Measurements from ENCODE around the gene BCL2L15.

The BCL2L15 gene

DNA sequence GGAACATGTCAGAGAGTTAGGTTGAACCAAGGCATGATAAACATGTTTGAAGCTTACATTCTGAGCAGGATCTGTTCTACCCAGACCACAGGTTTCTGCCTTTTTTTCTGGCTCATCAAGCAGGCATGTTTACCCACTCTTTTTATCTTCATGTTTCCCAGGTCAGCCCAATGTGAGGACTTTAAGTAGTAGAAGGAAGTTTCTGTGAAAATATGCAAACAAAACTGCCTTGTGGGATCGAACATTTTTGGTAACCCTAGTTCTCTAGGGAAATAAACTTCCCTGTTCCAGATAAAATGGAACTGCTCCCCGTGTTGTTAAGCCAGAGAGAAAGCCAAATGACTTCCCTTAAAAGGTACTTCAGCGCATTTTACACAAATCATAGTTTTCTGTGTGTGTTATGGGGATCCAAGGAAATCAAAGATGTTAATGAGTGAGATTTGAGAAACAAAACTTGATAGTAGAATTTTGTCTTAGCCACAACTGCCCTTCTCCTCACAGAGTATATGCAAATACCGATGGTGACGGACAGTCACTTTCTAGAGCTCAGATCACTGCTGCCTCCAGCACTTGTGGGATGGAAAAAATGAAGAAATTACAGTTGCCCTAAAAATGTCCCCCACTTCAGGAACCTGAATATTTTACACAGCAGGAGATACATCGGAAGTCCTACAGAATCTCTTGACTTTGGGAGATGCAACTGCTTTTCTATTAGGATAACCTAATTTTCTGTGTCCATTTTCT is 41.0 kb upstream of the BCL2L15 start:
- Histone ChIP-seq H3K4me3 (ENCODE audit: low read depth, low read length) (peak overlapping the region; percentile 99), H3K27ac (ENCODE audit: low read depth, low read length) (no peak overlapping the region), H3K4me1 (ENCODE audit: control insufficient read depth, insufficient read depth, low read length) (peaks cover 16% of the 10 kb centered on the region), H3K36me3 (ENCODE audit: control insufficient read depth, insufficient read depth, low read length) (no peaks in the 10 kb centered on the region), H3K9ac (ENCODE audit: low read length) (peak overlapping the region; percentile 78), H3K9me3 (ENCODE audit: control insufficient read depth, insufficient read depth, low read depth, low read length) (no peaks in the 10 kb centered on the region), H3K27me3 (ENCODE audit: control insufficient read depth, insufficient read depth, low read length) (no peaks in the 10 kb centered on the region)

DNA sequence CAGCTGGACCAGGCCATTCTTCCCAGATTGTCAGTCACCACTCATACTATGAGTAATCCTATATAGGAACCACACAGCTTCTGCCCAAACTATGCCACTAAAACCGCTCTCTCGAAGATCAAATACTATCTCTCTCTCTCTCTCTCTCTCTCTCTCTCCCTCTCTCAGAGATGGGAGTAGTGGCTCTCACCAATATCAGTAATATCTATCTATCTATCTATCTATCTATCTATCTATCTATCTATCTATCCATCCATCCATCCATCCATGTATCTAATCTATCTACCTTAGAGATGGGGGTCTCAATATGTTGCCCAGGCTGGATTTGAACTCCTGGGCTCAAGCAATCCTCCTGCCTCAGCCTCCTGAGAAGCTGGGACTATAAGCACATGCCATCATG is 37.1 kb upstream of the BCL2L15 start:
- H3K27me3 ChIP-seq (ENCODE audit: control insufficient read depth, insufficient read depth, low read length), result no peaks in the 10 kb centered on the region
- H3K9ac ChIP-seq (ENCODE audit: low read length), result no peak overlapping the region
- H3K27ac ChIP-seq (ENCODE audit: low read depth, low read length), result no peak overlapping the region
- H3K4me3 ChIP-seq (ENCODE audit: low read depth, low read length), result no peak overlapping the region
- no peaks in the 10 kb centered on the region for H3K9me3 ChIP-seq (ENCODE audit: control insufficient read depth, insufficient read depth, low read depth, low read length)
- no peaks in the 10 kb centered on the region; the same call in 1 of the 2 replicates for H3K4me1 ChIP-seq (ENCODE audit: control insufficient read depth, insufficient read depth, low read length)
- H3K36me3 ChIP-seq (ENCODE audit: control insufficient read depth, insufficient read depth, low read length), result no peaks in the 10 kb centered on the region

- H3K4me3 ChIP-seq (ENCODE audit: low read depth, low read length), result no peak overlapping the region
- H3K36me3 ChIP-seq (ENCODE audit: control insufficient read depth, insufficient read depth, low read length), result no peaks in the 10 kb centered on the region
- H3K9me3 ChIP-seq (ENCODE audit: control insufficient read depth, insufficient read depth, low read depth, low read length), result no peaks in the 10 kb centered on the region
Measured at GRCh38 chr1:113922957-113923356, 35.6 kb upstream of the BCL2L15 start.

GRCh38 chr1:113918243-113918642 is 30.9 kb upstream of the BCL2L15 start:
- no peak overlapping the region for H3K9ac ChIP-seq (ENCODE audit: low read length)
- no peaks in the 10 kb centered on the region for H3K4me1 ChIP-seq (ENCODE audit: control insufficient read depth, insufficient read depth, low read length)
- H3K4me3 ChIP-seq (ENCODE audit: low read depth, low read length), result no peak overlapping the region
- no peaks in the 10 kb centered on the region for H3K9me3 ChIP-seq (ENCODE audit: control insufficient read depth, insufficient read depth, low read depth, low read length)
- H3K36me3 ChIP-seq (ENCODE audit: control insufficient read depth, insufficient read depth, low read length), result no peaks in the 10 kb centered on the region
- no peaks in the 10 kb centered on the region for H3K27me3 ChIP-seq (ENCODE audit: control insufficient read depth, insufficient read depth, low read length)
- H3K27ac ChIP-seq (ENCODE audit: low read depth, low read length), result no peak overlapping the region

More at GRCh38 chr1:113922957-113923356, 35.6 kb upstream of the BCL2L15 start:
- Histone ChIP-seq H3K27ac (ENCODE audit: low read depth, low read length) (no peak overlapping the region), H3K27me3 (ENCODE audit: control insufficient read depth, insufficient read depth, low read length) (no peaks in the 10 kb centered on the region), H3K9ac (ENCODE audit: low read length) (no peak overlapping the region), H3K4me1 (ENCODE audit: control insufficient read depth, insufficient read depth, low read length) (no peaks in the 10 kb centered on the region)

DNA sequence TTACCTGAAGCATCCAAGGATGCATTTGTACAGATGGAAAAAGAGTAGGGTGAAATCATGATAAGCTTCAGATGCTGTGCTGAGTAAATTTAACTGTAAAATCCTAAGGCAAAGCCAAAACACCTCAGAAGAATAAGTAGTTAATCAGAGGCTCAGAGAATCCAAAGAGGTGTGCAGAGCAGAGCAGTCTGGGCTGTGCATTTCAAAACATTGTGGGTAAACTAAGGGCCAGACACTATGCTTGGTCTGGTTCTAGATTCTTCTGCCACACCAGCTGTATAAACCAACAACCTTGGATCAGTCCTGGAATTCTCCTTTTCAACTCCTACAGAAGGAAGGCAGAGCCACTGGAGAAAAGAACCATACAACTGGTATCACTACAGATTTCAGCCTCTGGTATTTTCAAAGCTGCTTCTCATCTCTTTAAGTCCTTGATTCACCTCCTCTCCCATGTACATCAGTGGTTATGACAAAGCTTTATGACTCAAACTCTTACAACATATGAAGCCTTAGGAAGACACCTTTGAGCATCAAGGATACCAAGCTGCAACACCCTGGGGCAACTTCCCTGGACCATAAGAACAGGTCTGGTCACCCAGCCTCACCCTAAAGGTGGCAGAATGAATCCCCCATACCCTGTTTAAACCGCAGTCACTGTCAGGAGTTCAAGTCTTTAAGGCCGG is 30.2 kb upstream of the BCL2L15 start:
- Histone ChIP-seq H3K9me3 (ENCODE audit: control insufficient read depth, insufficient read depth, low read depth, low read length) (no peaks in the 10 kb centered on the region), H3K4me1 (ENCODE audit: control insufficient read depth, insufficient read depth, low read length) (no peaks in the 10 kb centered on the region)

DNA sequence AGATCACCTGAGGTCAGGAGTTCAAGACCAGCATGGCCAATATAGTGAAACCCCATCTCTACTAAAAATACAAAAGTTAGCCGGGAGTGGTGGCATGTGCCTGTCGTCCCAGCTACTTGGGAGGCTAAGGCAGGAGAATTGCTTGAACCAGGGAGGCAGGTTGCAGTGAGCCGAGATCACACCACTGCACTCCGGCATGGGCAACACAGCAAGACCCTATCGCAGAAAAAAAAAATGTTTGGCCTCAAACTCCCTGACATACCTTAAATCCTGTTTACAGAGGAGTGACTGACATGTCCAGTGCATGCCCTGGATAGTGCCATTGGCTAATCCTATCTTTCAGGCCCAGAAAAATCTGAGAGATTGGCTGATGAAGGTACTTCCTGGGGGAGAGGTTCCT is 29.6 kb upstream of the BCL2L15 start:
- Histone ChIP-seq H3K27me3 (ENCODE audit: control insufficient read depth, insufficient read depth, low read length) (no peaks in the 10 kb centered on the region), H3K36me3 (ENCODE audit: control insufficient read depth, insufficient read depth, low read length) (peaks cover 6% of the 10 kb centered on the region; the same call in 1 of the 2 replicates), H3K27ac (ENCODE audit: low read depth, low read length) (no peak overlapping the region), H3K9me3 (ENCODE audit: control insufficient read depth, insufficient read depth, low read depth, low read length) (no peaks in the 10 kb centered on the region), H3K9ac (ENCODE audit: low read length) (no peak overlapping the region), H3K4me1 (ENCODE audit: control insufficient read depth, insufficient read depth, low read length) (no peaks in the 10 kb centered on the region), H3K4me3 (ENCODE audit: low read depth, low read length) (no peak overlapping the region)

More for the DNA sequence above, 30.2 kb upstream of the BCL2L15 start:
- peaks cover 4% of the 10 kb centered on the region; the same call in 1 of the 2 replicates for H3K36me3 ChIP-seq (ENCODE audit: control insufficient read depth, insufficient read depth, low read length)
- H3K27ac ChIP-seq (ENCODE audit: low read depth, low read length), result no peak overlapping the region
- H3K27me3 ChIP-seq (ENCODE audit: control insufficient read depth, insufficient read depth, low read length), result no peaks in the 10 kb centered on the region
- H3K4me3 ChIP-seq (ENCODE audit: low read depth, low read length), result no peak overlapping the region
- H3K9ac ChIP-seq (ENCODE audit: low read length), result no peak overlapping the region

DNA sequence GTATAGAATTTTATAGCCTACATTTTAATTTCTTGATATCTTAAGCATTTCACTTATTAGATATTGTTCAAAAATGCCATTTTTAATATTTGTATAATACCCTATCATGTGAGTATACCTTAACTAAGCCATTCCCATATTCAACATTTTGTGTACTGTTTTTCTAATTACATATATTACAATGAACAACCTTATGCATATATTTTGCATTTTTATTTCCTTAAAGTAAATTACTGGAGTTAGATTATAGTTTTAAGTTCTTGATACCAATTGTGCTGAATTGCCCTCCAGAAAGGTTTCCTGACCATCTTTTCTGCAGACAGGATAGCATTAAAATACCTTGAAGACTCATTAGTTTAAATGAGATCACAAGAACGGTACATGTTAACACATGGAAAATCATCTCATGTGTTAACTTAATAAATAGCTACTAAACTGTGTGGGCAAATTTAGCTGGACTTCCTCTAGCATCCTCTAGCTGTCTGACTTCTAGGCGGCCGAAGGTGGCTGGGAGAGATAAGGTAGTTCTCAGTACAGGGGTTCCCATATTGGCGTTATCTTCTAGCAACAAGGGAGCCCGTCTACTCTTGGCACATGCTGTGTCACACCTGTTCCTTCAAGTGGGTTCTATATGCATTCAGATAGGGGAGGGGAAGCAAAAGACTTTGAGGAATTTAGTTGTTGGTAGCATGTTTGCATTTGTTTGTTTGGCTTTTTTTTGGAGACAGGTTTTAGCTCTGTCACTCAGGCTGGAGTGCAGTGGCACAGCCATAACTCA is 26.7 kb upstream of the BCL2L15 start:
- H3K27ac ChIP-seq (ENCODE audit: low read depth, low read length), result no peak overlapping the region
- H3K36me3 ChIP-seq (ENCODE audit: control insufficient read depth, insufficient read depth, low read length), result peaks cover 32% of the 10 kb centered on the region
- no peak overlapping the region for H3K4me3 ChIP-seq (ENCODE audit: low read depth, low read length)

DNA sequence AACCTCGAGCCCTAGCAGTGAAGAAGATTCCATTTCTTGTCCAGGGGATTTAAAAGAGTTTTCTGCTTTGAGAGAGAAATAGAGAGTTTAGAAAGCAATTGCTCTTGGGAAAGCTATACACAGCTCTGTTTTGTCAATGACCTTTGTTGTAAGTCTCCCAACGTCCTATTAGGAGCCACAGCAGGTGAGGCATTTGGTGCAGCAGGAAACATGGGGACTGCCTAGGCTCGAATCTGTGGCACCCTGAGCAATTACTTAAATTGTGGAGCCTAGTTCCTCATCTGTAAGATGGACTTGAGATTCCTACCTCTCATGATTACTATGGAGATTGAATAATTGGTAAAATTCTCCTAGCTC is 25.9 kb upstream of the BCL2L15 start:
- H3K27ac ChIP-seq (ENCODE audit: low read depth, low read length), result no peak overlapping the region
- H3K36me3 ChIP-seq (ENCODE audit: control insufficient read depth, insufficient read depth, low read length), result peaks cover 39% of the 10 kb centered on the region
- H3K27me3 ChIP-seq (ENCODE audit: control insufficient read depth, insufficient read depth, low read length), result no peaks in the 10 kb centered on the region
- H3K9ac ChIP-seq (ENCODE audit: low read length), result no peak overlapping the region
- H3K9me3 ChIP-seq (ENCODE audit: control insufficient read depth, insufficient read depth, low read depth, low read length), result no peaks in the 10 kb centered on the region
- H3K4me1 ChIP-seq (ENCODE audit: control insufficient read depth, insufficient read depth, low read length), result no peaks in the 10 kb centered on the region
- no peak overlapping the region for H3K4me3 ChIP-seq (ENCODE audit: low read depth, low read length)

More for the DNA sequence above, 26.7 kb upstream of the BCL2L15 start:
- no peak overlapping the region for H3K9ac ChIP-seq (ENCODE audit: low read length)
- H3K27me3 ChIP-seq (ENCODE audit: control insufficient read depth, insufficient read depth, low read length), result no peaks in the 10 kb centered on the region
- H3K9me3 ChIP-seq (ENCODE audit: control insufficient read depth, insufficient read depth, low read depth, low read length), result no peaks in the 10 kb centered on the region
- H3K4me1 ChIP-seq (ENCODE audit: control insufficient read depth, insufficient read depth, low read length), result no peaks in the 10 kb centered on the region

DNA sequence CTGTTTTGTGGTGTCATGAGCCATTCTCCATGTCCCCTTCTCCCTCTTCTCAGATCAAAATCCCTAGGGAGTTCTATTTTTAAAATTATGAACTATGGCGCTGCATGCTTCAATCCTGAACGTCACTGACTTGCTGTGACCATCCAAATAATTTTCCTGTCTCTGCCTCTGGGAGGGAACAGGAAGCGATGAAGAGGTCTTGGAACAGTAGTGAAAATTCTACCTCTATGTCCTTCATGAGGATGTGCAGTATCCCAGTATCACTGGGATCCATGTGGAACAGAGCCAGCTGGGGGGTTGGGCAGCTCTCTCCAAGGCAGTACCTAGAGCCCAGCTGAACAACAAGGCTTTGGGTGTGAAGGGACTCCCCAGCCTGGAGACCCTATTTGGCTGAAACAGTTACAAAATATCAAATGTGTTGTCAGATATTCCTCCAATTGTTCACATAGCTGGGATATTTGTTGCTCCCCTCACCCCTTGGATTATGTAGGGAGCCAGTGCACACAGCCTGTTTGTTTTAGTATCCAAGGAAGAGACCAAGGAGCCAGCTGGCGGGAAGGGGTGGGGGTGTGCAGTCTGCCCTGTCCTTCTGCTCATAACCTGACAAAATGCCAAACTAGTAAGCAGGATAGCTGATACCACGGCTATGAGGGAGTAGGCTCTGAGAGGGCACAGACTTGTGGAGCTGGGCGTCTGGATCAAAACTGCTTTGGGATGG is 25.4 kb upstream of the BCL2L15 start:
- Histone ChIP-seq H3K36me3 (ENCODE audit: control insufficient read depth, insufficient read depth, low read length) (peaks cover 45% of the 10 kb centered on the region), H3K4me3 (ENCODE audit: low read depth, low read length) (no peak overlapping the region), H3K9ac (ENCODE audit: low read length) (no peak overlapping the region), H3K27ac (ENCODE audit: low read depth, low read length) (no peak overlapping the region), H3K4me1 (ENCODE audit: control insufficient read depth, insufficient read depth, low read length) (no peaks in the 10 kb centered on the region), H3K9me3 (ENCODE audit: control insufficient read depth, insufficient read depth, low read depth, low read length) (no peaks in the 10 kb centered on the region), H3K27me3 (ENCODE audit: control insufficient read depth, insufficient read depth, low read length) (no peaks in the 10 kb centered on the region)

DNA sequence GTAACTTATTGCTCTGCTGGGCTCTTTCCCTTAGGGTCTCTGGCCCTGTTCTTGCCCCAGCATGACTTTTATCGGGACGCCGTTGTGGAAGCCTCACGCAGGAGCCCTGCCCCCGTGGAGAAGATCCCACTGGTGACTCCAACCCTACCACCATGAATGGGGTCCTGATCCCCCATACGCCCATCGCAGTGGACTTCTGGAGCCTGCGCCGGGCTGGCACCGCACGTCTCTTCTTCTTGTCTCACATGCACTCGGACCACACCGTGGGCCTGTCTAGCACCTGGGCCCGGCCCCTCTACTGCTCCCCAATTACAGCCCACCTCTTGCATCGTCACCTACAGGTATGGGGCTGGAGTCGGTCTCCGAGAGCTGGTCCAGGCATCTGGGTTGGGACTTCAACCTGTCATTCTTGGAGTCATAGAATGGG is 18.1 kb upstream of the BCL2L15 start:
- Histone ChIP-seq H3K4me3 (ENCODE audit: low read depth, low read length) (peak overlapping the region; percentile 82), H3K27me3 (ENCODE audit: control insufficient read depth, insufficient read depth, low read length) (no peaks in the 10 kb centered on the region), H3K36me3 (ENCODE audit: control insufficient read depth, insufficient read depth, low read length) (peaks cover 35% of the 10 kb centered on the region), H3K9ac (ENCODE audit: low read length) (peak overlapping the region; percentile 88), H3K27ac (ENCODE audit: low read depth, low read length) (peak overlapping the region; percentile 7; the same call in 1 of the 2 replicates), H3K4me1 (ENCODE audit: control insufficient read depth, insufficient read depth, low read length) (peaks cover 4% of the 10 kb centered on the region), H3K9me3 (ENCODE audit: control insufficient read depth, insufficient read depth, low read depth, low read length) (no peaks in the 10 kb centered on the region)
